Activated CD8-positive, alpha-beta T cell treated with anti-CD3 and anti-CD28 coated beads, Interleukin-2, amount 10 ng/mL, durations not matched to agents 7 days and 5 days (primary cell): ENCODE data around the gene B3GALT6. TPM values are rescaled to one million over a fixed set of nuclear protein-coding genes. Genes with fewer than 3 reads are reported as not detected.

Source experiments
- ATAC-seq: fragments of 150-1000 bp; cut with Tn5 transposase; one replicate; pipeline ENCODE4 v1.10.0; 2021; ENCODE audit warnings: moderate library complexity
- CTCF ChIA-PET: fragments of 350-600 bp; sonication (Branson Sonifier 250); formaldehyde crosslinking; loops from one replicate; lab custom pipeline; 2021; ENCODE audit warnings: antibody characterized with exemption; lab: Charles Lee
- POLR2A ChIA-PET: fragments of 350-600 bp; sonication (Branson Sonifier 250); formaldehyde crosslinking; loops from one replicate; lab custom pipeline; 2021; ENCODE audit warnings: antibody characterized with exemption; lab: Charles Lee
- DNase-seq: peaks from one replicate; pipeline ENCODE4 v3.0.0-alpha.2; 2020
- H3K27ac Mint-ChIP-seq: one replicate; pipeline ENCODE4 v1.8.0; 2021; ENCODE audit warnings: mild to moderate bottlenecking, mixed read lengths
- H3K27me3 Mint-ChIP-seq: one replicate; pipeline ENCODE4 v1.8.0; 2021; ENCODE audit warnings: low read depth, mixed read lengths
- H3K36me3 Mint-ChIP-seq: one replicate; pipeline ENCODE4 v1.8.0; 2021; ENCODE audit warnings: low read depth, mixed read lengths
- H3K4me1 Mint-ChIP-seq: one replicate; pipeline ENCODE4 v1.8.0; 2021; ENCODE audit warnings: low read depth, mixed read lengths
- H3K4me3 Mint-ChIP-seq: one replicate; pipeline ENCODE4 v1.8.0; 2021; ENCODE audit warnings: mild to moderate bottlenecking, mixed read lengths
- H3K9me3 Mint-ChIP-seq: one replicate; pipeline ENCODE4 v1.8.0; 2022; ENCODE audit warnings: mixed read lengths; ENCODE audit not compliant: insufficient read depth
- total RNA-seq, 2 experiments: library from RNA; stranded (reverse); gene quantifications; one replicate each; pipeline ENCODE4 v1.2.3, GENCODE V29; 2021

B3GALT6 gene
- total RNA-seq, 2 experiments from 2014 or later, result 21.2 to 22.4 TPM

DNA sequence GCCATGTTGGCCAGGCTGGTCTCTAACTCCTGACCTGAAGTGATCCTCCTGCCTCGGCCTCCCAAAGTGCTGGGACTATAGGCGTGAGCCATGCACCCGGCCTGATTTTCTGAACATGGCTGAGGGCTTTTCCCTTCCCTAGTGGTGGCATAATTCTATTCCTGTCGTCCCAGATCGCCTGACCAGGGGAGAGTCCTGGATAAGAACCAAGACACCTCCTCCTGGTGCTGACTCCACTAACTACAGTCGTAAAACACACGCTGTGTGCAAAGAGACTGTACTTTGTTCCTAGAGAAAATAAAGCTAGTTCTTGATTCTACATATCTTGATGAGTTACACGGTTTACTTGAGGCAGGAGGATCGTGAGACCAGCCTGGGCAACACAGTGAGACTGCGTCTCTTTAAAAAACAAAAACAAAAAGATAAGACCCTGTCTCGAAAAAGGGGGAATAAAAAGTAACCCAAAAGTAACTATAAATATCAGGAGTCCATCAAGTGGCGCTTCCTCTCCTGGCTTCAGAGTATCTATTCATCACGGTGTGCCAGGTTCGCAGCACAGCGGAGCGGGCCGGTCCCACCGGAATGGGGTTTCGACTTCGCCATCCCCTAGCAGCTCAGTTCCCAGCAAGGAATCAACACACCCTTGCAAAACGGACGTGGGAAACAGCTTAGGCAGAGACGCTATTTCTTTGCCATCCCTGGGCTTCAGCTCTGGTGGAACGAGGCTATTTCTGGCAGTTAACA is 1.2 kb upstream of the B3GALT6 start:
- H3K9me3 Mint-ChIP-seq, result no peaks in the 10 kb centered on the region
- POLR2A ChIA-PET, result interaction anchor here (0.7 to 1.4 kb wide), 9 partner anchors 15 to 218 kb away, joined by 3 to 10 read pairs (median 3); partner anchors contain the start of genes ISG15 and TTLL10
- peak overlapping the region; percentile 94 for H3K27ac Mint-ChIP-seq
- no peak for ATAC-seq
- H3K36me3 Mint-ChIP-seq, result peaks cover 38% of the 10 kb centered on the region
- no peak for DNase-seq
- CTCF ChIA-PET, result interaction anchor here (0.7 to 3.3 kb wide), 9 partner anchors 20 to 171 kb away, joined by 3 to 37 read pairs (median 4); no protein-coding TSS in a partner anchor
- H3K4me1 Mint-ChIP-seq, result peaks cover 31% of the 10 kb centered on the region
- peak overlapping the region; percentile 95 for H3K4me3 Mint-ChIP-seq
- no peaks in the 10 kb centered on the region for H3K27me3 Mint-ChIP-seq

DNA sequence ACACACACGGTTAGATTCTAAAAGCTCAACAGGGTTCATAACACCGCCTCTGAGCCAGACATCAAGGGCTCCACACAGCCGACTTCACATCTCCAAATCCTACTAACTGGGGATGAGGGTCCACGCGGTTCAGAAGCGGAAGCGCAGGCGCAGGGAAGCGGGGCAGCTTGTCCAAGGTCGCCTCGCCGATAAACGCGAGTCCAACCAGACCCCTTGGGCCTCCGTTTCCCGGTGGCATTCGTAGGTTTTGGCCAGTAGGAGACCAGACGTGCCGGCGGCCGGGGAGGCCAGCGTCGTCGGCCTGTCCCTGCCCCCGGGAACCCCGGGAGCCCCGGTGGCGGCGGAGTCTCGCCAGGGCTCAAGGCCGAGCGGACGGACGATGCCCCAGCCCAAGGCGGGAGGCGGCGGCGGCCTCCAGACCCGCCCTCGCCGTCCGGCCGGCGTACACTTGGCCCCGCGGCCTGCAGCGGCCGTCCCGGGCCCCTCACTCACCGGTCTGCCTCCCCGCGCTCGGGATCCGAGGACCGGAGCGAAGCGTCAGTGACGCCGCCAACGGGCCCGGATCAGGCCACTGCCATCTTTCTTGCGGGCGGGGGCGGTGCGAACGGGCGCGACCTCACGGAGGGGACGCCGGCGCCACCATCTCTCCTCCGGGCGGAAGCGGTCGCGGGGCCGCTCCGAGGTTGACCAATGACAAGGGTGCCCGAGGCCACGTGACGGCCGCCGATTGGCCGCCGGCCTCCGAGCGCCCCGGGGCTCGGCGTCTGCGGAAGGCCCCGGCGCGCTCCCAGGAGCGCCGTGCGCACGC is 433 bp upstream of the B3GALT6 start, which contains the start of gene SDF4:
SDF4 (minus strand) TSS at position 602 of the 808 bp plus-strand sequence. CDS start 3,229 bp downstream, outside the sequence.
- peak; percentile 96 for ATAC-seq
- Mint-ChIP-seq H3K9me3 (no peaks in the 10 kb centered on the region), H3K27me3 (no peaks in the 10 kb centered on the region), H3K27ac (peak within 1 kb of the TSS; percentile 94), H3K4me1 (peaks cover 31% of the 10 kb centered on the region), H3K36me3 (peaks cover 33% of the 10 kb centered on the region), H3K4me3 (peak within 1 kb of the TSS; percentile 95)
- peak; percentile 97 for DNase-seq
- ChIA-PET CTCF (interaction anchor here (0.7 to 3.3 kb wide), 9 partner anchors 19 to 172 kb away, joined by 3 to 37 read pairs (median 4); no protein-coding TSS in a partner anchor), POLR2A (interaction anchor here (0.7 to 1.4 kb wide), 8 partner anchors 16 to 219 kb away, joined by 3 to 10 read pairs (median 3); partner anchors contain the start of genes ISG15 and TTLL10)

DNA sequence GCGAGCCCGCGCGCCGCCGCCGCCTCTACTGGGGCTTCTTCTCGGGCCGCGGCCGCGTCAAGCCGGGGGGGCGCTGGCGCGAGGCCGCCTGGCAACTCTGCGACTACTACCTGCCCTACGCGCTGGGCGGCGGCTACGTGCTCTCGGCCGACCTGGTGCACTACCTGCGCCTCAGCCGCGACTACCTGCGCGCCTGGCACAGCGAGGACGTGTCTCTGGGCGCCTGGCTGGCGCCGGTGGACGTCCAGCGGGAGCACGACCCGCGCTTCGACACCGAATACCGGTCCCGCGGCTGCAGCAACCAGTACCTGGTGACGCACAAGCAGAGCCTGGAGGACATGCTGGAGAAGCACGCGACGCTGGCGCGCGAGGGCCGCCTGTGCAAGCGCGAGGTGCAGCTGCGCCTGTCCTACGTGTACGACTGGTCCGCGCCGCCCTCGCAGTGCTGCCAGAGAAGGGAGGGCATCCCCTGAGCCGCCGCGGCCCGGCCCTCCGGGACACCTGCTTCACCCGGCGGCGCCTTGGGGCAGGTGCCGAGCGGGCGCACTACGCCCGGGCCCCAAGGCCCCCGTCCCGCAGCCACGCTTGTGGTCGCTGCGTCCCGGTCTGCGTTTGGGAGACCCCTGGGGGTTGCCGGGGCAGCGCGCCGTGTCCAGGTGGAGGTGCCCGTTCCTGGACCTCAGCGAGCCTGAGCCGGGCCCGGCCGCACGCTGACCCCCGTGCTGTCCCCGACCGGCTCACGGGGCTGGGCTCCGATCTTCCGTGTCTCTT is 944 bp downstream of the B3GALT6 start:
- peak overlapping the region; percentile 71 for H3K4me3 Mint-ChIP-seq
- ChIA-PET CTCF (no interaction called here), POLR2A (no interaction called here)
- no peak for DNase-seq
- ATAC-seq, result no peak
- peak overlapping the region; percentile 83 for H3K27ac Mint-ChIP-seq
- no peaks in the 10 kb centered on the region for H3K9me3 Mint-ChIP-seq
- H3K36me3 Mint-ChIP-seq, result peaks cover 31% of the 10 kb centered on the region
- no peaks in the 10 kb centered on the region for H3K27me3 Mint-ChIP-seq
- peaks cover 31% of the 10 kb centered on the region for H3K4me1 Mint-ChIP-seq

GRCh38 chr1:1233567-1233892 is 1.5 kb downstream of the B3GALT6 start:
- peak overlapping the region; percentile 70 for H3K4me3 Mint-ChIP-seq
- CTCF ChIA-PET, result no interaction called here
- H3K36me3 Mint-ChIP-seq, result peaks cover 28% of the 10 kb centered on the region
- POLR2A ChIA-PET, result no interaction called here
- H3K9me3 Mint-ChIP-seq, result no peaks in the 10 kb centered on the region
- peak overlapping the region; percentile 83 for H3K27ac Mint-ChIP-seq
- DNase-seq (no peak), ATAC-seq (no peak)
- H3K27me3 Mint-ChIP-seq, result no peaks in the 10 kb centered on the region
- H3K4me1 Mint-ChIP-seq, result peaks cover 31% of the 10 kb centered on the region

GRCh38 chr1:1234180-1234808 is 2.3 kb downstream of the B3GALT6 start:
- ChIA-PET CTCF (no interaction called here), POLR2A (no interaction called here)
- DNase-seq (no peak), ATAC-seq (no peak)
- H3K27me3 Mint-ChIP-seq, result no peaks in the 10 kb centered on the region
- peaks cover 24% of the 10 kb centered on the region for H3K36me3 Mint-ChIP-seq
- H3K4me3 Mint-ChIP-seq, result peak overlapping the region; percentile 70
- H3K9me3 Mint-ChIP-seq, result no peaks in the 10 kb centered on the region
- peak overlapping the region; percentile 83 for H3K27ac Mint-ChIP-seq
- H3K4me1 Mint-ChIP-seq, result peaks cover 31% of the 10 kb centered on the region

- CTCF ChIA-PET, result no interaction called here
- H3K9me3 Mint-ChIP-seq, result no peaks in the 10 kb centered on the region
These were observed 3.1 kb downstream of the B3GALT6 start for GRCh38 chr1:1235016-1235744.

DNA sequence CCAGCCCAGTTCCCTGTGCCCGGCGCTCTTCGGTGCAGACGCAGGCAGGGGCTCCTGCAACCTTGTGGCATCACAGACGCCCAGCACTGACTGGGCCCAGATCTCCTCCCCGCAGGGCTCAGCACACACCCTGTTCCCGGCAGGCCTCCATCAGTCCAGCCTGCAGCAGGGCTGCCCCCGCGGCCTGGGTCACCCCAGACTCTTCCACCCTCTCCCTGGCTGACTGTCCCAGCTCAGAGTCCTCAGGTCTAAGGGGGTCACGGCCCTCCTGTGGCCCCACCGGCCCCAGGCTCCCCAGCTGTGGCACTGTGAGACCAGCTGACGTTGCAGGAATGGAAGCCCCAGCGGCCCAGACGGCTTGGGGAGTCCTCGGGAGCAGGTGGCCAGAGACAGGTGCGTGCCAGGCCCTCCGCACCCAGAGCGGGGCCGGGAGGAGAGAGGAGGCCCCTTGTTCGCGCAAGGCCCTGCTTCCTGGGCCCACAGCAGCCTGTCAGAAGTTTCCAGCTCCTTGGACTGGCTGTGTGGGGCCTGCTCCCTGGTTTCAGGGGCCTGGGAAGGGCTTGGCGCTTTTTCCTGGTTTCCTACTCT is 4.2 kb downstream of the B3GALT6 start:
- POLR2A ChIA-PET, result no interaction called here
- CTCF ChIA-PET, result no interaction called here
- Mint-ChIP-seq H3K4me1 (peaks cover 14% of the 10 kb centered on the region), H3K27me3 (no peaks in the 10 kb centered on the region), H3K27ac (no peak overlapping the region), H3K9me3 (no peaks in the 10 kb centered on the region), H3K36me3 (peaks cover 14% of the 10 kb centered on the region), H3K4me3 (no peak overlapping the region)
- no peak for ATAC-seq
- DNase-seq, result no peak

More at GRCh38 chr1:1235016-1235744, 3.1 kb downstream of the B3GALT6 start:
- ATAC-seq (no peak), DNase-seq (no peak)
- Mint-ChIP-seq H3K27me3 (no peaks in the 10 kb centered on the region), H3K4me1 (peaks cover 22% of the 10 kb centered on the region), H3K4me3 (no peak overlapping the region), H3K36me3 (peaks cover 17% of the 10 kb centered on the region), H3K27ac (no peak overlapping the region)
- POLR2A ChIA-PET, result no interaction called here

DNA sequence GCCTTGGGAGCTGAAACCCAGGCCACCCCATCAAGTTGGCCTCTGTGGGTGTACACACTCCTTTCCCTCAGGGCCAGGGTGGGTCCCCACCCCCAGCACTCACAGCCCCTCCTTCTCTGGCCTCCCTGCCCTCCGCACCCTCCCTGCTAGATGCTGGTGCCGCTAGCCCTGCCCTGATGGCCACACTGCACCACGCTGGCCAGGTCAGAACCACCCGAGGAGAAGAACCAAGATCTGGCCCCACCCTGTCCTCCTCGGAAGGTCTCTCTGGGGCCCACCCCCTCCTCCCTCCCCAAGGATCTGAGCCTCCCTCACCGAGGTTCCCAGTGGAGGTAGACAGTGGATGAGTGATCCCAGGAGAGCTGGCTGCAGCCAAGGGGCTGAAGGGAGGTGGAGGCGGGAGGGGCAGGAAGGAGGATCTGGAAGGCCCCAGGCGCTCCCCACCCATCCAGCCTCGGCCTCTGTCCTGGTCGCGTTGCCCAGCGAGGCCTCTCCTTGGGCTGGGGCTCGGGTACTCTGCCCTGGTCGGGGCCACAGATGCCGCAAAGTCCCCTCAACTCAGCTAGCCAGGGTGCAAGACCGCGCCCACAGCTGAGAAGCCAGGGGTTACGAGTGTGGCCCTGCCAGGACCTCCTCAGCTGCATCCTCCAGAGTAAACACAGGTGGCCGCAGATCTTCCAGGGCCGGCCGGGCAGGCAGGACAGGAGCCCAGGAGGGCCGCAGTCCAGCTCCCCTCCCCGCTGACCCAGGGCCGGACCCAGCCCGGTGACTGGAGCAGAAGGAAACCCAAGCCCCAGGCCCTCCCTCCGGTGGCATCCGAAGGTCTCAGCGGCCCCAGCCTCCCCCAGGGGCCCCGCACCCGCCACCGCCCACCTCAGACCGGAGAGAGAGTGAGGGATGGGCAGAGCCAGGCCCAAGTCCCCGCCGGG is 5.2 kb downstream of the B3GALT6 start:
- CTCF ChIA-PET, result interaction anchor here (2.2 kb wide), 1 partner anchor 115 kb away, joined by 7 read pairs; no protein-coding TSS in a partner anchor
- ATAC-seq, result no peak
- H3K4me3 Mint-ChIP-seq, result no peak overlapping the region
- H3K27me3 Mint-ChIP-seq, result no peaks in the 10 kb centered on the region
- no peak for DNase-seq
- H3K4me1 Mint-ChIP-seq, result peaks cover 14% of the 10 kb centered on the region
- H3K36me3 Mint-ChIP-seq, result peaks cover 14% of the 10 kb centered on the region
- POLR2A ChIA-PET, result no interaction called here
- no peaks in the 10 kb centered on the region for H3K9me3 Mint-ChIP-seq
- H3K27ac Mint-ChIP-seq, result no peak overlapping the region

- ChIA-PET POLR2A (no interaction called here), CTCF (interaction anchor here (2.2 kb wide), 1 partner anchor 116 kb away, joined by 7 read pairs; no protein-coding TSS in a partner anchor)
- Mint-ChIP-seq H3K4me3 (no peak overlapping the region), H3K27me3 (no peaks in the 10 kb centered on the region), H3K4me1 (peaks cover 12% of the 10 kb centered on the region), H3K36me3 (peaks cover 14% of the 10 kb centered on the region), H3K9me3 (no peaks in the 10 kb centered on the region), H3K27ac (no peak overlapping the region)
- DNase-seq (no peak), ATAC-seq (no peak)
These were observed 6.1 kb downstream of the B3GALT6 start for GRCh38 chr1:1237874-1238701.
